Suprapubic skin (tissue), 3 donors: ENCODE results near the gene CHD9.

ENCODE experiments used
- POLR2AphosphoS5 ChIP-seq, 3 donors: sonication (generic); formaldehyde crosslinking; IDR thresholded peaks; one replicate each; pipeline ENCODE4 v1.6.1; 2017; ENCODE audit warnings: antibody characterized with exemption in 3 of 3
- TF ChIP-seq, protein P1 (sequence below), 2 donors: fragments of 200-600 bp in 1 of 2; fragments of 450-650 bp in 1 of 2; sonication (generic) in 1 of 2; IDR thresholded peaks; one replicate each; pipeline ENCODE4 v1.5.1; 2016 to 2019; ENCODE audit warnings: antibody characterized with exemption in 2 of 2, mild to moderate bottlenecking in 1 of 2, moderate library complexity in 1 of 2

DNA sequence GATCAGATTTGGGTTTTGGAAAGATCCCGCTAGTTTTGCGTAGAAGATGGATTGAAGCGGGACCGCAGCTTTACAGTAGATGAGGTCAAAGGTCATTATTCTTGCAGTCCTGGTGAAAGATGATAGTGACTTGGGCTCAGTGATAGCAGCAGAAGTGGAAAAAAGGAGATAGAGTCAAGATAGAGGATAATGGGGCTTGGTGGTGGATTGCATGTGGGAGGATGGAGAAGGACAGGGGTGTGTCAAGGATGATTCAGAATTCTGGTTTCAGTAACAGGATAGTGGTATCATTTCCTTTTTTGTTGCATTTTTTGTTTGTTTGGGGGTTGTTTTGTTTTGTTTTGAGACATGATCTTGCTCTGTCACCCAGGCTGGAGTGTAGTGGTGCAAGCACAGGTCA is 30.7 kb upstream of the CHD9 start:
- TF ChIP-seq, protein P1, sequence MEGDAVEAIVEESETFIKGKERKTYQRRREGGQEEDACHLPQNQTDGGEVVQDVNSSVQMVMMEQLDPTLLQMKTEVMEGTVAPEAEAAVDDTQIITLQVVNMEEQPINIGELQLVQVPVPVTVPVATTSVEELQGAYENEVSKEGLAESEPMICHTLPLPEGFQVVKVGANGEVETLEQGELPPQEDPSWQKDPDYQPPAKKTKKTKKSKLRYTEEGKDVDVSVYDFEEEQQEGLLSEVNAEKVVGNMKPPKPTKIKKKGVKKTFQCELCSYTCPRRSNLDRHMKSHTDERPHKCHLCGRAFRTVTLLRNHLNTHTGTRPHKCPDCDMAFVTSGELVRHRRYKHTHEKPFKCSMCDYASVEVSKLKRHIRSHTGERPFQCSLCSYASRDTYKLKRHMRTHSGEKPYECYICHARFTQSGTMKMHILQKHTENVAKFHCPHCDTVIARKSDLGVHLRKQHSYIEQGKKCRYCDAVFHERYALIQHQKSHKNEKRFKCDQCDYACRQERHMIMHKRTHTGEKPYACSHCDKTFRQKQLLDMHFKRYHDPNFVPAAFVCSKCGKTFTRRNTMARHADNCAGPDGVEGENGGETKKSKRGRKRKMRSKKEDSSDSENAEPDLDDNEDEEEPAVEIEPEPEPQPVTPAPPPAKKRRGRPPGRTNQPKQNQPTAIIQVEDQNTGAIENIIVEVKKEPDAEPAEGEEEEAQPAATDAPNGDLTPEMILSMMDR (IDR thresholded peaks at IDR 0.05): no peak
- no peak for TF ChIP-seq POLR2AphosphoS5 (IDR thresholded peaks at IDR 0.05)
